Mucosa of rectum (tissue), 2 donors: ENCODE measurements around the gene DUSP18.
"Not testable (repeated sequence)": the region's sequence is repeated elsewhere in the genome, so short reads cannot be mapped to it uniquely, and the experiment has no call there.

ENCODE experiments used
- H3K27ac ChIP-seq, 2 donors: one replicate each; pipeline ENCODE4 v1.7.0; 2013; ENCODE audit warnings: inconsistent platforms in 2 of 2, low read depth in 2 of 2, low read length in 2 of 2
- H3K27me3 ChIP-seq, 2 donors: one replicate each; pipeline ENCODE4 v1.7.0; 2013; ENCODE audit warnings: low read length in 2 of 2; ENCODE audit not compliant: control insufficient read depth in 2 of 2, insufficient read depth in 2 of 2
- H3K36me3 ChIP-seq, 2 donors: one replicate each; pipeline ENCODE4 v1.7.0; 2013; ENCODE audit warnings: low read length in 2 of 2; ENCODE audit not compliant: control insufficient read depth in 2 of 2, insufficient read depth in 2 of 2
- H3K4me1 ChIP-seq, 2 donors: one replicate each; pipeline ENCODE4 v1.7.0; 2013; ENCODE audit warnings: low read length in 2 of 2, mild to moderate bottlenecking in 1 of 2; ENCODE audit not compliant: control insufficient read depth in 2 of 2, insufficient read depth in 2 of 2
- H3K4me3 ChIP-seq, 2 donors: one replicate each; pipeline ENCODE4 v1.7.0; 2013; ENCODE audit warnings: low read length in 2 of 2
- H3K9ac ChIP-seq, 2 donors: one replicate each; pipeline ENCODE4 v1.7.0; 2013; ENCODE audit warnings: low read length in 2 of 2, low read depth in 1 of 2, mild to moderate bottlenecking in 1 of 2
- H3K9me3 ChIP-seq, 2 donors: one replicate each; pipeline ENCODE4 v1.7.0; 2013; ENCODE audit warnings: low read length in 2 of 2; ENCODE audit not compliant: control insufficient read depth in 2 of 2
- donor health status: healthy.
- donor health status: Normal muscosa, but diverticular disease.

The DUSP18 gene

GRCh38 chr22:30667494-30668385 lies at the start of gene DUSP18:
TSS of gene DUSP18 (minus strand) at chr22:30667875. CDS start at chr22:30664003, 3,872 bp downstream.
- Histone ChIP-seq H3K27me3 (no peaks in the 10 kb centered on the region), H3K36me3 (peaks cover 10 to 11% of the 10 kb centered on the region in 2 donors), H3K9me3 (no peaks in the 10 kb centered on the region), H3K9ac (peak within 1 kb of the TSS; percentile 77 to 98), H3K4me3 (peak within 1 kb of the TSS; percentile 89), H3K27ac (peak within 1 kb of the TSS; percentile 96 to 98), H3K4me1 (peaks cover 12 to 31% of the 10 kb centered on the region in 2 donors)

GRCh38 chr22:30714062-30714461 lies 46.4 kb upstream of the DUSP18 start:
- no peaks in the 10 kb centered on the region for H3K27me3 ChIP-seq
- no peaks in the 10 kb centered on the region for H3K9me3 ChIP-seq
- no peak overlapping the region for H3K9ac ChIP-seq
- no peak overlapping the region for H3K4me3 ChIP-seq
- no peaks in the 10 kb centered on the region for H3K36me3 ChIP-seq
- H3K27ac ChIP-seq = no peak overlapping the region
- H3K4me1 ChIP-seq = no peaks in the 10 kb centered on the region

- Histone ChIP-seq H3K4me3 (no peak overlapping the region), H3K27me3 (no peaks in the 10 kb centered on the region), H3K36me3 (no peaks in the 10 kb centered on the region), H3K9me3 (no peaks in the 10 kb centered on the region), H3K4me1 (no peaks in the 10 kb centered on the region), H3K27ac (no peak overlapping the region), H3K9ac (no peak overlapping the region)
Measured at GRCh38 chr22:30712094-30712493, 44.4 kb upstream of the DUSP18 start.

GRCh38 chr22:30709980-30710379 lies 42.3 kb upstream of the DUSP18 start:
- not testable (repeated sequence) for H3K36me3 ChIP-seq, H3K27me3 ChIP-seq, H3K4me1 ChIP-seq, H3K9ac ChIP-seq, H3K9me3 ChIP-seq, H3K27ac ChIP-seq, H3K4me3 ChIP-seq

- Histone ChIP-seq H3K4me3 (no peak overlapping the region), H3K9ac (no peak overlapping the region), H3K9me3 (no peaks in the 10 kb centered on the region), H3K36me3 (no peaks in the 10 kb centered on the region), H3K4me1 (no peaks in the 10 kb centered on the region), H3K27me3 (no peaks in the 10 kb centered on the region), H3K27ac (peak overlapping the region in 1 of 2 donors; percentile 16)
Measured at GRCh38 chr22:30705710-30706651, 38.3 kb upstream of the DUSP18 start.

- no peak overlapping the region for H3K27ac ChIP-seq
- H3K9ac ChIP-seq = no peak overlapping the region
- H3K9me3 ChIP-seq = no peaks in the 10 kb centered on the region
- H3K27me3 ChIP-seq = no peaks in the 10 kb centered on the region
- H3K36me3 ChIP-seq = no peaks in the 10 kb centered on the region
- no peak overlapping the region for H3K4me3 ChIP-seq
- no peaks in the 10 kb centered on the region for H3K4me1 ChIP-seq
Measured at GRCh38 chr22:30704978-30705377, 37.3 kb upstream of the DUSP18 start.

GRCh38 chr22:30702856-30703255 lies 35.2 kb upstream of the DUSP18 start:
- Histone ChIP-seq H3K36me3 (no peaks in the 10 kb centered on the region), H3K9ac (no peak overlapping the region), H3K27ac (no peak overlapping the region), H3K9me3 (no peaks in the 10 kb centered on the region), H3K27me3 (no peaks in the 10 kb centered on the region), H3K4me1 (no peaks in the 10 kb centered on the region), H3K4me3 (no peak overlapping the region)

- no peaks in the 10 kb centered on the region for H3K9me3 ChIP-seq
- no peak overlapping the region for H3K4me3 ChIP-seq
- no peak overlapping the region for H3K27ac ChIP-seq
- H3K36me3 ChIP-seq = no peaks in the 10 kb centered on the region
- no peak overlapping the region for H3K9ac ChIP-seq
- no peaks in the 10 kb centered on the region for H3K4me1 ChIP-seq
- H3K27me3 ChIP-seq = no peaks in the 10 kb centered on the region
Measured at GRCh38 chr22:30701872-30702271, 34.2 kb upstream of the DUSP18 start.

GRCh38 chr22:30697975-30698374 lies 30.3 kb upstream of the DUSP18 start:
- Histone ChIP-seq H3K9me3 (no peaks in the 10 kb centered on the region), H3K27me3 (no peaks in the 10 kb centered on the region), H3K4me1 (peaks cover 6 to 12% of the 10 kb centered on the region in 2 donors), H3K9ac (no peak overlapping the region), H3K36me3 (no peaks in the 10 kb centered on the region), H3K27ac (no peak overlapping the region), H3K4me3 (no peak overlapping the region)
